MG63 (cell line): ENCODE measurements around the gene PPP1R12A. TPM values are rescaled to one million over a fixed set of nuclear protein-coding genes. Genes with fewer than 3 reads are reported as not detected.

Experiments used
- DNase-seq: peaks from one replicate; pipeline ENCODE4 v3.0.0-alpha.2; 2020
- H3K27me3 ChIP-seq: fragments of 250-450 bp; sonication (Bioruptor Pico); 2 replicates; pipeline ENCODE4 v1.5.1; 2020; ENCODE audit warnings: mild to moderate bottlenecking, moderate library complexity
- H3K36me3 ChIP-seq: fragments of 250-450 bp; sonication (Bioruptor Pico); 2 replicates; pipeline ENCODE4 v1.5.1; 2020; ENCODE audit warnings: mild to moderate bottlenecking, moderate library complexity
- H3K4me3 ChIP-seq: fragments of 250-450 bp; sonication (Bioruptor Pico); 2 replicates; pipeline ENCODE4 v1.5.1; 2020; ENCODE audit warnings: mild to moderate bottlenecking, moderate library complexity
- H3K9me3 ChIP-seq: fragments of 250-450 bp; sonication (Bioruptor Pico); 2 replicates; pipeline ENCODE4 v1.5.1; 2020; ENCODE audit warnings: mild to moderate bottlenecking, moderate library complexity
- total RNA-seq: library from RNA; depleted of rRNA; stranded (reverse); fragments of >200 nt; shearing (Covaris generic); gene quantifications from 2 replicates; pipeline ENCODE4 v1.2.3, GENCODE V29; 2014; ENCODE audit warnings: low replicate concordance

Gene PPP1R12A
- total RNA-seq, 1 experiment from 2014 or later, result 47.4 TPM

DNA sequence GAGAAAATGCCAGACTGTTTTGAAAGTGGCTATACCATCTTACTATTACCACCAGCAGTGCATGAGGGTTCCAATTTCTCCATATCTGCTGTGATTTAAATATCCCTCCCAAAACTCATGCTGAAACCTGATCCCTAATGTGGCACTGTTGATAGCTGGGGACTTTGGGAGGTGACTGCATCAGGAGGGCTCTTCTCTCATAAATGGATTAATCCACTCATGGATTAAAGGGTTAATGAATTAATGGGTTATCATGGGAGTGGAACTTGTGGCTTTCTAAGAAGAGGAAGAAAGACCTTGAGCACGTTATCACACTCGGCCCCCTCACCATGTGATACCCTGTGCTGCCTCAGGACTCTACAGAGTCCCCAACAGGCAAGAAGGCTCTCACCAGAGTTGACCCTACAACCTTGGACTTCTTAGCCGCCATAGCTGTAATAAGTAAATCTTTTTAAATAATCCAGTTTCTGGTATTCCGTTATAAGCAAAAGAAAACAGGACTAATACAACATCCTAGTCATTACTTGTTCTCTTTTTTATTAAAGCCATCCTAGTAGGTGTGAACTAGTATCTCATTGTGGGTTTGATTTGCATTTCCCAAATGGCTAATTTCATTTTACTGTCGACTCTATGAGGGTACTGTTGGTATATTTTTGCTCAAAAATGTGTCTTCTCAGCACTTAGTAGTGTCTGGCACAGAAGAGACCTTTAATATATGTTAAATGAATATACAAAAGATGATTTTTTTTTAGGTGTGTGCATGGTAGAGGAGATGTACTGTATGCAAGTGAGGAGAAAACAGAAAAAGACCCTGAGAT, 14.3 kb downstream of the PPP1R12A start:
- H3K9me3 ChIP-seq, result no peaks in the 10 kb centered on the region
- no peaks in the 10 kb centered on the region for H3K27me3 ChIP-seq
- H3K4me3 ChIP-seq, result no peak overlapping the region
- no peak for DNase-seq
- H3K36me3 ChIP-seq, result peaks cover 19% of the 10 kb centered on the region

DNA sequence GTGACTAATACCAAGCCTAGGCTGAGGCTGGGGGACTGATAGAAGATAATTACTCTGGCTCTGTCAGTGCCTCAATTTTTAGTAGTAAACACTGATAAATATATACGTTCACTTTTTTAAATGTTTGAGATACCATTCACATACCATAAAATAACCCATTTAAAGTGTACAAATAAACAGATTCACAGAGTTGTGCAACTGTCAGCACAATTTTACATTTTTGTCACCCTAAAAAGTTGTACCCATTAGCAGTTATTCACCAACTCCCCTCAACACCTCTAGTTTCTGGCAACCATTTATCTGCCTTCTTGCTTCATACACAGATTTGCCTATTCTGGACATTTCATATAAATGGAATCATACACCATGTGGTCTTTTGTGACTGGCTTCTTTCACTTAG, 15.1 kb downstream of the PPP1R12A start:
- no peak for DNase-seq
- Histone ChIP-seq H3K27me3 (no peaks in the 10 kb centered on the region), H3K36me3 (peaks cover 19% of the 10 kb centered on the region), H3K9me3 (no peaks in the 10 kb centered on the region), H3K4me3 (no peak overlapping the region)

DNA sequence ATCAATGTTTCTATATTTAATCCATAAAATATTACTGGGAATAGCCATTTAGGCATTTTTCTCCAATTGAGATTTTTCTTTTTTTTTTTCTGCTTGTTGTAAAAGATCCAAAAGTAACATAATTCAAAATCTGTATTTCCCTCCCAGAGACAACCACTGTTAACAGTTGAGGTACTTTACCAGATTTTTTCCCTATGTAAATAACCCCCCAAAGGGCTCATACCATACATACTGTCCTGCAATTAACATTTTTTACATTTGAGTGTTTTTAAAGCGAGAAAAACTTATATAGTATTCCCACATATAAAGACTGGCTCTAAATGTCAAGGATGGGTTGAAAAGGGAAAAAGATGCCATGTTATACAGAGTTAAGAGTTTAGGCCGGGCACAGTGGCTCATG, 18.1 kb downstream of the PPP1R12A start:
- Histone ChIP-seq H3K9me3 (no peaks in the 10 kb centered on the region), H3K4me3 (no peak overlapping the region), H3K27me3 (no peaks in the 10 kb centered on the region), H3K36me3 (peaks cover 15% of the 10 kb centered on the region)
- no peak for DNase-seq

DNA sequence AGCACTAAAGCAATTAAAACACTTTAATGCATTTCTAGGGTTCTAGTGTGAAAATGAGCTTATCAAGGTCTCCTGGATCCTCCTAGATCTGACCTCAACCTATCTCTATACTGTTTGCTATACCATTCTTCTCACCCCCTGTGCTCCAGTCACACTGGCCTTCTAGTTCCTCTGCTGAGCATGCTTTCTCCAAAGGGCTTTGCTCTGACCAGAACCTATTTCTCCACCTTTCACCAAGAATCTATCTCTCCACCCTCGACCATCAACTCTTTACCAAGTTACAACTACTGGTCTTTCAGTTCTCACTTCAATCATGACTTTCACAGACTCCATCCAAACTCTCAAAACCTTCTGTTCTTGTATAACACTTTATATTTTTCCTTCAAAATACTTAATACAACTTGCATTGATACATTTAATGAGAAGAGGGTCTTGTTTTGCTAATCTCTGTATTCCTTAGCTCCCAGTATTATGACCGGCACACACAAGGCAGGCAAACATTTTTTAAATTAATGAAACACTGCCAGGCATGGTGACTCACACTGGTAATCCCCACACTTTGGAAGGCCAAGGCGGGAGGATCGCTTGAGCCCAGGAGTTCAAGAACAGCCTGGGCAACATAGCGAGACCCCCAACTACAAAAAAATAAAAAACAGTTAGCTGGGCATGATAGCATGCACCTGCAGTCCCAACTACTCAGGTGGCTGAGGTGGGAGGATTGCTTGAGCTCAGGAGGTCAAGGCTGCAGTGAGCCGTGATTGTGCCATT, 22.8 kb downstream of the PPP1R12A start:
- peak; percentile 51 for DNase-seq
- peaks cover 12% of the 10 kb centered on the region for H3K36me3 ChIP-seq
- H3K27me3 ChIP-seq, result no peaks in the 10 kb centered on the region
- H3K9me3 ChIP-seq, result no peaks in the 10 kb centered on the region
- H3K4me3 ChIP-seq, result no peak overlapping the region

DNA sequence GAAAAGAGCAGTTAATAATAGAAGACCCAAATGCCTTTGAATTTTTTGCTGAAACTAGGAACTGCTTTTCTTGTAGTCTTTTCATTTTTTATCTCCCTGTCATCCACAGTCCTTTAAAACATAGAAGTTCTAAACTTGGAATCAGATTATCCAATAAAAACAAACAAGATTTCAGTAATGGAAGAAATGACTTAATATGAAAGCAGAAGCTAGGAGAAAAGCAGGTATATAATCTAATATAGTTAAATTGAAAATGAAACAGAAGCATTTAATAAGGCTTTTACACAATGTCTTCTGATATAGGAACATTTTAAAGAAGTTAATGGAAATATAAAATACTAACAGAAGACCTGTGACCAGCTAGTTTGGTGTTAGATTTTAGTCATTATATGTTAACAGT, 26.5 kb downstream of the PPP1R12A start:
- H3K9me3 ChIP-seq, result no peaks in the 10 kb centered on the region
- H3K4me3 ChIP-seq, result no peak overlapping the region
- DNase-seq, result no peak
- peaks cover 3% of the 10 kb centered on the region; the same call in 1 of the 2 replicates for H3K36me3 ChIP-seq
- no peaks in the 10 kb centered on the region for H3K27me3 ChIP-seq

DNA sequence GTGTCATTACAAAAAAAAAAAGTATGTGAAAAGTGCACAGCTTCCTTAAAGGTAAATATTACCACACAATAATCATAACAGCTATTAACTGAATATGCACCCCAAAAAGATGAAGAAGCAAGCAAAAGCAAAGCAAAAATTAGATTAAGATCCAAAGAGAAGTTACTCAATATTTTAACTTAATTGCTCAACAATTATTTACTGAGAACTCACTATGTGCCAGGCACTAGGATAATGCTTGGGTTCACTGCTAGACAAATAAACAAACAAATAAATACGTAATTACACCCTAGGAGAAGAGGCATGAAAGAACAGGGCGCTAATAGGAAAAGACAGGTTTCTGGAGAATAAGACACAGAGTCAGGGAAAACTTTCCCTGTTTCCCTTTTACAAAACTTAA, 33.4 kb downstream of the PPP1R12A start:
- H3K4me3 ChIP-seq, result no peak overlapping the region
- no peak for DNase-seq
- peaks cover 6% of the 10 kb centered on the region for H3K36me3 ChIP-seq
- no peaks in the 10 kb centered on the region for H3K27me3 ChIP-seq
- H3K9me3 ChIP-seq, result no peaks in the 10 kb centered on the region

DNA sequence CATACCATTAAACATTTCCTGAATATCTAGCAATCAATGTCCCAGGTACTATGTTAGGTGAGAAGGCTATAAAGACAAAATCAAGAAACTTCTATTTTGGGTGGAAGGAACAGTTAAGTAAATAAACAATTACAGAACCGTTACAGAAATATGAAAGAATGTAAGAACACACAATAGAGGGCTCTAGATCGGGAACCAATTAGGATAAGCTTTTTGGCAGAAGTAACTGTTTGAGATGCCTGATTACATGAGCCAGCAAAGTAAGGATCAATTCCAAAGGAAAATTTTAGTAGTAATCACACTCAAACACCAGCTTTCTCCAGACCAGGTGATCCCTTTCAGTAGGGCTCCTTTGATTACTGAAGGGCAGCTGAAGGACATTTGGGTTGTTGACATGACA, 33.9 kb downstream of the PPP1R12A start:
- peaks cover 6% of the 10 kb centered on the region for H3K36me3 ChIP-seq
- no peaks in the 10 kb centered on the region for H3K9me3 ChIP-seq
- H3K4me3 ChIP-seq, result no peak overlapping the region
- no peaks in the 10 kb centered on the region for H3K27me3 ChIP-seq
- DNase-seq, result no peak

DNA sequence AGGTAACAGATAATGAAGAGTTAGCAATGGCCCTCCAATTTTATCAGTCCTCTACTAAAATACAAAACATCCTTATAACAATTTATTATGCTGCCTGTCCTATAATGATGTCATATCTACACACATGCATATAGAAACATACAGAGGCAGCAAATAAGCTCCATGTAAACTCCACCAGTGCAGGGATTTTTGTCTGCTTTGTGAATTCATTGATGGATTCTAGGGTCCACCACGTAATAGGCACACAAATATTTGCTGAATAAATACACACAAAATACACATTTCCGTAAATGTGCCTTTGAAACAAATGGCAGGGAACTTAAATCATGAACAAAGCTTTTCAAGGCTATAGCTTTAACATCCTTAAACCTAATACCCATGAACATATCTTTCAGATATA, 34.7 kb downstream of the PPP1R12A start:
- Histone ChIP-seq H3K9me3 (no peaks in the 10 kb centered on the region), H3K27me3 (no peaks in the 10 kb centered on the region), H3K36me3 (peaks cover 6% of the 10 kb centered on the region), H3K4me3 (no peak overlapping the region)
- DNase-seq, result no peak

DNA sequence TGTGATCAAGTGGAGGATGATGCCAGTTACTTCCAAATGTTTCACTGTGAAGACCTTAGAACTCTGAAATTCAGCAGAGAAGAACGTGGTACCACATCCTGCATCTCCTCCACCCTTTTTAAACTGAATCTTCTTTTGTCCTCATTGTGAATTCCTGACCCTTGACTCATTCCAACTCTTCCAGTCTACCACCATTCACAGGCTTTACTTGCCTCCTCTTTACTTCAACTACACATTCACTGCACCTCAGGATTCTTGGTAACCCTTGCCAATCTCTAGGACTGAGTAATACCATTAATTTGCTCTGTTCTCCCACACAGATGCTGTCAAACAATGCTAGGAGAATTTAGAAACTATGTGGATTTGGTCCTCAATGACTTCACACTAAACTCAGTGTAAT, 37.3 kb downstream of the PPP1R12A start:
- DNase-seq, result peak; percentile 54
- peaks cover 11% of the 10 kb centered on the region for H3K36me3 ChIP-seq
- H3K9me3 ChIP-seq, result no peaks in the 10 kb centered on the region
- H3K4me3 ChIP-seq, result no peak overlapping the region
- H3K27me3 ChIP-seq, result no peaks in the 10 kb centered on the region

DNA sequence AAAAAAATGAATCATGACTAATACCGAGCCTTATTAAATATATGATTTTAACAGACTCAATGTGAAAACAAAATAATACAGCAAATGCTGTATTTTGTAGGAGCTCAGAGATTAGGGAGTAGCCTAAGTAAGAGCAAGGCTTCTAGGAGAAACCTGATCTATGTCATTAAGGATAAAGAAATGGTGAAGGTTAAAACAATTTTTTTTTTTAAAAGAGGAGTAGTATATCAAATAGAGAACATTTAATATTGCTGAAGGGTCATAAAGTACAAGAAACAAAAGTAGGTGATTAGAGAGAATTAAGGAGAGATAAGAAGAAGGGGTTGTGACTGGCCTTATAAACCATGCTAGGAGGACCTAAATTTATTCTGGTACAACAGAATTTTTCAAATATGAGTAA, 39.1 kb downstream of the PPP1R12A start:
- Histone ChIP-seq H3K4me3 (no peak overlapping the region), H3K9me3 (peaks cover 2% of the 10 kb centered on the region; the same call in 1 of the 2 replicates), H3K27me3 (no peaks in the 10 kb centered on the region), H3K36me3 (peaks cover 24% of the 10 kb centered on the region)
- no peak for DNase-seq

DNA sequence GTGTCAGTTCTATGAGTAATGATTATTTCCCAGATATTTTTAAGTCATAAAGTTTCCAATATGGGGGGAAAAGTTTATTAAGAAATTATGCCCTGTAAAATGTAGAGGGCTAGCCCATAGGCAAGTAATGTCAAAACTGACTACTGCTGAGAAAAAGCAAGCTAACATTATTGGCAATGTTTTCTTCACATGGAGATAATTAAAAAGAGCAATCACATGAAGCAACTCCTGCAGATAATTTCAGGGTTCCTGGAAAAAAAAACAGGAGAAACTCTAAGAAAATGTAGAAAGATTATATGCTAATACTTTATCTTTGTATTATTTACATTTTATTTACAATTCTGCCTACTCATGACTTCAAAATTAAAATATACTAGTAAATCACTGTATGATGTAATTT, 39.8 kb downstream of the PPP1R12A start:
- H3K36me3 ChIP-seq, result peaks cover 21% of the 10 kb centered on the region
- H3K9me3 ChIP-seq, result peaks cover 2% of the 10 kb centered on the region; the same call in 1 of the 2 replicates
- no peak for DNase-seq
- no peaks in the 10 kb centered on the region for H3K27me3 ChIP-seq
- no peak overlapping the region for H3K4me3 ChIP-seq

DNA sequence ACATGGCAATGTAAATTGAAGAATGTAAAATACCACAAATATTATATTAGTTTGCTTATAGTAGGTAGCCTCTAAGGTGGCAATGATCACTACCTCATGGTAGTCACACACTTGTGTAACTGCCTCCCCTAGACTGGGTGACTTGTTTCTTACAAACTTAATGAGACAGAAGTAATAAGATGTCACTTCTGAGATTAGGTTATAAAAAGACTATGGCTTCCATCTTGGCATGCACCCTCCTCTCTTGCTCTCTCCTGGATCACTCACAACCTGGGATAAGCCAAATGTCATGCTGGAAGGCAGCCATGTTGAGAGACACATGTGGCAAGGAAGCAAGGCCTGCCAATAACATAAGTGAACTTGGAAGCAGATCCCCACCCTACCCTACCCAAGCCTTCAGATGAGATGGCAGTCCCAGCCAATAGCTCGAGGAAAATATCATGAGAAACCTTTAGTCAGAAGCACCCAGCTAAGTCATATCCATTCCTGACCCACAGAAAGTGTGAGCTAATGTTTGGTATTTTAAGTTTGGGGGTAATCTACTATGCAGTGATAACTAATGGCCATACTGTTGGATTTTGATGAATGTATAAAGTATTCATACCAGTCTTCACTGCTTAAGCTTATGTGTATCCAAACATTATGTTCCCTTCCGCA, 43.3 kb downstream of the PPP1R12A start:
- Histone ChIP-seq H3K9me3 (peaks cover 2% of the 10 kb centered on the region; the same call in 1 of the 2 replicates), H3K36me3 (peaks cover 21% of the 10 kb centered on the region), H3K27me3 (no peaks in the 10 kb centered on the region), H3K4me3 (no peak overlapping the region)
- peak; percentile 71 for DNase-seq

DNA sequence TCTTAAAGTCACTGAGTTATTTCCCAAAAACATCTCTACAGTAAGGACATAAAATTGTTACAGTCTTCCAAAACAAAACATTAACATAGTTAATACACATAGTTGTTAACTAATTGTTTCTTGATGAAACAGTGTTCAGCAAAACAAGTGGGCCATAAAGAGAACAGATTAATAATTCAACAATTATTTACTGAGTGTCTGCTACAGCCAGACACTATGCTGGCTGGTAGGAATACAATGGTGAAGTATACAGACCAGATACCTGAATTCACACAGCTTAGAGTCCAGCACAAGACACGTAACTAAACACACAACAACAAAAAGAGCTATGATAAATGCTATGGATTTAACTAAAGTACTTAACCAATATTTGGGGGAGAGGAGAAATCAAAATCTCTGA, 47.0 kb downstream of the PPP1R12A start:
- H3K36me3 ChIP-seq, result peaks cover 22% of the 10 kb centered on the region
- H3K27me3 ChIP-seq, result no peaks in the 10 kb centered on the region
- no peak overlapping the region for H3K4me3 ChIP-seq
- H3K9me3 ChIP-seq, result peaks cover 2% of the 10 kb centered on the region; the same call in 1 of the 2 replicates
- DNase-seq, result no peak

DNA sequence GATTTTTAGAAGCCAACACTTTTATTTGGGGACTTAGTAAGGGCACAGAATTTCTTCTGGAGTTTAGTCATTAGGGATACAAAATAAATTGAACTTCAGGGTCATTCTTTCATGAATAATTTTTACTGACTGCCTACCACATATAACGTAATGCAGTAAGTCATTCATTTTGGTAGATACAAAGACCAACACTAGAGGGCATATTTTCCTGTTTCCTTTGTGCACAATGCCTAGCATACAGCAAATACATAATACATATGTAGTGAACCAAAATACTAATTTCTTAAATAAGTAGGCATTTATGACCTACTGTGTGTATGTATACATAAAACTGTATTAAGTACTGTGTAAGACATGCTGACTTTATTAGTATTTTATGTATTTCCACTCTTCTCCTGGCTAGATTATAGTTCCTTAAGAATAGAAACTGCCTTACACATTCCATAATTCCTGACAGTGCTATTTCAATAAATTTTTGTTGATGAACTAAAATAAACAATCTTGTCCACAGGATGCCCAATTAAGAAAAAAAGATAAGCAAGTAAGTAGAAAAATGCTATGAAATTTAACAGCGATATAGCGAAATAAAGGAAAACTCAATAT, 47.9 kb downstream of the PPP1R12A start:
- no peak overlapping the region for H3K4me3 ChIP-seq
- no peaks in the 10 kb centered on the region for H3K27me3 ChIP-seq
- H3K9me3 ChIP-seq, result peaks cover 2% of the 10 kb centered on the region; the same call in 1 of the 2 replicates
- DNase-seq, result no peak
- peaks cover 18% of the 10 kb centered on the region for H3K36me3 ChIP-seq

DNA sequence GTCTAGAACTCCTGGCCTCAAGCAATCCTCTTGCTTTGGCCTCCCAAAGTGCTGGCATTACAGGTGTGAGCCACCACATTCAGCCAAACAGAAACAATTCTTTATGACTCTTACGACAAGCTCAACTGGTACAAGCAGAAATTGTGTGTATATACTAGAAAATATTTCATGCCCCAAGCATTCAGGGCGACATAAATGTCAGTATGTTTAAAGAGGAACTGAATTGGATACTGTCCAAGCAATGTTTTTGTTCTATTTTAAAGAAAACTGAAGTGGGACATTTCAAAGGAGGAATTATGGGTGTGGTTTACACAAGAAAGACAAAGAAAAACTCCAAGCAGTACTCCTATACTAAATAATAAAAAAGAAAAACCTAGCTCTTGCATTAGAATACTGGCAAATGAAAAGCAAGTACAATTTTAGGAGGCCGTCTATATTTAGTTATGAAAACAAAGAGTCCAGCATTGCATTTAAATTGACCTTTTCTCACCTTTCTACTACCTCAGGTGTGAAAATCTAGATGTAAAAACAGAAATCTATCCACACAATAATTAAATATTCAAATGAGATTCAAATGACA, 48.9 kb downstream of the PPP1R12A start:
- no peaks in the 10 kb centered on the region for H3K27me3 ChIP-seq
- peaks cover 8% of the 10 kb centered on the region for H3K36me3 ChIP-seq
- no peak overlapping the region for H3K4me3 ChIP-seq
- no peaks in the 10 kb centered on the region for H3K9me3 ChIP-seq
- no peak for DNase-seq

DNA sequence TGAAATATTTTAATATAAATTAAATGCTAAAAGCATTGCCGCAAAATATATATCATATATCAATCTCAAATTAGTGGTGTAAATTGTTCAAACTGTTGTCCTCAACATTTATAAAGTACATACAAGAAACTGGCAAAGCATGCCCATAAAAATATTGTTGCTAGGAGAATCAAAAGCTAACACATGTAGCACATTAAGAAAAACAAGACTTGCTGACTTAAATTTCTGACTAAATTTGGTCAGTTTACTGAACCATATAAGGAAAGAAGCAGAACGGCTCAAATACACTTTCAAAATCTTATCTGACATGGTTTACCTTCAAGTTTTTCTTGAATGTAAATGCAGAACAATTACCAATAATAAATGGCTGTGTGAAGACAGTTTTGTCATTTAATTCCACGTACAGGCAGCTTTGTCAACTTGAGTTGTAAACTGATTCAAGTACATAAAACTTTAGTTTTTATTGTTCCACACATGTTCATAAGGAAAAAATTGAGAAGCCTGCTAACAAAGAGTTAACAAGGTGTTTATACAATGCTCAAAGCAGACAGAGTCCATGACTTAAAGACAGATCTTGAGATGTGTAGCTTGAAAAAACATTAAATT, 50.4 kb downstream of the PPP1R12A start:
- no peak for DNase-seq

More for the DNA sequence above, 50.4 kb downstream of the PPP1R12A start:
- H3K27me3 ChIP-seq, result no peaks in the 10 kb centered on the region
- no peaks in the 10 kb centered on the region for H3K9me3 ChIP-seq
- H3K4me3 ChIP-seq, result no peak overlapping the region
- peaks cover 9% of the 10 kb centered on the region for H3K36me3 ChIP-seq
